GM21390 (cell line): ENCODE measurements around the gene QTRT2.

Source experiments
- ATAC-seq: cut with Tn5 transposase; IDR thresholded peaks from one replicate; pipeline ENCODE4 v1.9.1; 2021; ENCODE audit not compliant: unreplicated experiment

Gene QTRT2

GRCh38 chr3:114056130-114057010, at the start of gene QTRT2, which contains the start of gene CCDC191:
Gene QTRT2, plus strand, starts transcription at chr3:114056737. Its CDS starts 8,521 bp downstream, at chr3:114065258.
Gene CCDC191, minus strand, starts transcription at chr3:114056526. Its CDS starts 60 bp downstream, at chr3:114056466.
- ATAC-seq = peak; percentile 96

GRCh38 chr3:114011059-114011797, 45.3 kb upstream of the QTRT2 start:
- ATAC-seq = peak; percentile 84

GRCh38 chr3:114014211-114014610, 42.3 kb upstream of the QTRT2 start:
- ATAC-seq = no peak

GRCh38 chr3:114019486-114019885, 37.1 kb upstream of the QTRT2 start:
- ATAC-seq = no peak

GRCh38 chr3:114020907-114021306, 35.6 kb upstream of the QTRT2 start:
- no peak for ATAC-seq

GRCh38 chr3:114022145-114022802, 34.3 kb upstream of the QTRT2 start:
- no peak for ATAC-seq

- no peak for ATAC-seq
Observed at GRCh38 chr3:114025451-114025850, 31.1 kb upstream of the QTRT2 start.

- ATAC-seq = no peak
Observed at GRCh38 chr3:114026331-114026730, 30.2 kb upstream of the QTRT2 start.

- no peak for ATAC-seq
Observed at GRCh38 chr3:114033721-114034120, 22.8 kb upstream of the QTRT2 start.

- no peak for ATAC-seq
Observed at GRCh38 chr3:114034211-114034610, 22.3 kb upstream of the QTRT2 start.

GRCh38 chr3:114034787-114035545, 21.6 kb upstream of the QTRT2 start:
- ATAC-seq = no peak

GRCh38 chr3:114035896-114036295, 20.6 kb upstream of the QTRT2 start:
- ATAC-seq = no peak

- no peak for ATAC-seq
Observed at GRCh38 chr3:114043205-114043604, 13.3 kb upstream of the QTRT2 start.

GRCh38 chr3:114052216-114052615, 4.3 kb upstream of the QTRT2 start:
- no peak for ATAC-seq

- ATAC-seq = peak; percentile 10
Observed at GRCh38 chr3:114057011-114057347, 442 bp downstream of the QTRT2 start.

- ATAC-seq = no peak
Observed at GRCh38 chr3:114058646-114059045, 2.1 kb downstream of the QTRT2 start.

GRCh38 chr3:114060906-114061655, 4.5 kb downstream of the QTRT2 start:
- ATAC-seq = no peak

- ATAC-seq = no peak
Observed at GRCh38 chr3:114067804-114068203, 11.3 kb downstream of the QTRT2 start.

GRCh38 chr3:114068336-114068735, 11.8 kb downstream of the QTRT2 start:
- no peak for ATAC-seq

GRCh38 chr3:114071786-114072185, 15.2 kb downstream of the QTRT2 start:
- no peak for ATAC-seq
